GM18505 (cell line): ENCODE data around the gene MEA1.

Source experiments
- ATAC-seq: cut with Tn5 transposase; IDR thresholded peaks from one replicate; pipeline ENCODE4 v1.9.1; 2021; ENCODE audit not compliant: unreplicated experiment
- POLR2A ChIP-seq: IDR thresholded peaks from 4 replicates; pipeline ENCODE4 v1.6.1; 2011; ENCODE audit warnings: borderline replicate concordance; ENCODE audit not compliant: insufficient read depth, insufficient read length; ENCODE audit errors: extremely low read depth

Gene MEA1

GRCh38 chr6:42978487-42978838 is 35.3 kb downstream of the MEA1 start:
- no peak for TF ChIP-seq POLR2A
- ATAC-seq = no peak

GRCh38 chr6:42974919-42975505 is 38.7 kb downstream of the MEA1 start:
- no peak for TF ChIP-seq POLR2A
- no peak for ATAC-seq

- no peak for ATAC-seq
- TF ChIP-seq POLR2A = no peak
Observed at GRCh38 chr6:42973926-42974325, 39.8 kb downstream of the MEA1 start.

- ATAC-seq = no peak
- TF ChIP-seq POLR2A = no peak
Observed at GRCh38 chr6:42971746-42972327, 41.9 kb downstream of the MEA1 start.

GRCh38 chr6:42970871-42971612 is 42.7 kb downstream of the MEA1 start:
- ATAC-seq = no peak
- TF ChIP-seq POLR2A = no peak

- no peak for TF ChIP-seq POLR2A
- no peak for ATAC-seq
Observed at GRCh38 chr6:42969934-42970333, 43.8 kb downstream of the MEA1 start.

GRCh38 chr6:42969431-42969830 is 44.3 kb downstream of the MEA1 start:
- TF ChIP-seq POLR2A = no peak

GRCh38 chr6:42968783-42969182 is 45.0 kb downstream of the MEA1 start:
- no peak for TF ChIP-seq POLR2A
- no peak for ATAC-seq

More at GRCh38 chr6:42969431-42969830, 44.3 kb downstream of the MEA1 start:
- ATAC-seq = no peak

- no peak for ATAC-seq
- TF ChIP-seq POLR2A = no peak
Observed at GRCh38 chr6:42968126-42968701, 45.5 kb downstream of the MEA1 start.

- TF ChIP-seq POLR2A = no peak
- no peak for ATAC-seq
Observed at GRCh38 chr6:42967228-42967627, 46.5 kb downstream of the MEA1 start.

GRCh38 chr6:42966571-42966970 is 47.2 kb downstream of the MEA1 start:
- no peak for ATAC-seq
- no peak for TF ChIP-seq POLR2A

GRCh38 chr6:42963855-42964605 is 49.7 kb downstream of the MEA1 start:
- no peak for TF ChIP-seq POLR2A
- no peak for ATAC-seq

GRCh38 chr6:42963179-42963854 is 50.4 kb downstream of the MEA1 start:
- ATAC-seq = no peak
- no peak for TF ChIP-seq POLR2A
